IMR-90 (cell line): ENCODE measurements around the gene XPO6. TPM values are rescaled to one million over a fixed set of nuclear protein-coding genes. Genes with fewer than 3 reads are reported as not detected.

Source experiments
- ATAC-seq: fragments of 200-7000 bp; cut with Tn5 transposase; 2 replicates; pipeline ENCODE4 v1.9.1; 2020; ENCODE audit warnings: low read depth, mild to moderate bottlenecking, moderate library complexity
- BruUV-seq: library from RNA; stranded (reverse); fragments of 400-500 nt; replicated peaks from 2 replicates; lab custom pipeline; 2021; lab: Mats Ljungman, UMichigan
- CTCF ChIA-PET: fragments of 300-600 bp; formaldehyde crosslinking; extraction: SDS; loops from one replicate; lab custom pipeline; 2021; ENCODE audit warnings: antibody characterized with exemption; lab: Yijun Ruan, JAX
- POLR2A ChIA-PET: fragments of 300-600 bp; sonication (Branson Sonifier 250); formaldehyde crosslinking; loops from one replicate; lab custom pipeline; 2022; ENCODE audit warnings: antibody characterized with exemption; ENCODE audit not compliant: unreplicated experiment; lab: Charles Lee
- DNase-seq: peaks from one replicate; pipeline ENCODE4 v3.0.0; 2013
- H2AFZ ChIP-seq: replicated peaks from 2 replicates; pipeline ENCODE3; 2013; ENCODE audit warnings: low read length, mild to moderate bottlenecking; ENCODE audit not compliant: poor library complexity
- H2AK5ac ChIP-seq: 2 replicates; pipeline ENCODE4 v1.6.1; 2013; ENCODE audit warnings: low read depth, low read length, inconsistent platforms
- H2AK9ac ChIP-seq: replicated peaks from 2 replicates; pipeline ENCODE3; 2013; ENCODE audit warnings: mild to moderate bottlenecking, low read depth, low read length, moderate library complexity; ENCODE audit not compliant: poor library complexity
- H2BK120ac ChIP-seq: 2 replicates; pipeline ENCODE4 v1.6.1; 2013; ENCODE audit warnings: low read depth, low read length, inconsistent platforms
- H2BK15ac ChIP-seq: 3 replicates; pipeline ENCODE4 v1.6.1; 2013; ENCODE audit warnings: low read depth, low read length, inconsistent platforms
- H2BK20ac ChIP-seq: 2 replicates; pipeline ENCODE4 v1.6.1; 2013; ENCODE audit warnings: low read depth, mild to moderate bottlenecking, inconsistent platforms, low read length, moderate library complexity
- H2BK5ac ChIP-seq: 2 replicates; pipeline ENCODE4 v1.6.1; 2013; ENCODE audit warnings: mild to moderate bottlenecking, low read depth, low read length, inconsistent platforms; ENCODE audit not compliant: poor library complexity, severe bottlenecking
- H3K14ac ChIP-seq: replicated peaks from 2 replicates; pipeline ENCODE4 v1.6.1; 2013; ENCODE audit warnings: low read depth, low read length, inconsistent platforms
- H3K18ac ChIP-seq: 2 replicates; pipeline ENCODE4 v1.6.1; 2013; ENCODE audit warnings: low read depth, low read length, control low read depth
- H3K23ac ChIP-seq: 2 replicates; pipeline ENCODE4 v1.6.1; 2013; ENCODE audit warnings: low read depth, low read length, inconsistent platforms
- H3K27ac ChIP-seq: 2 replicates; pipeline ENCODE4 v1.5.1; 2013; ENCODE audit warnings: mild to moderate bottlenecking, control low read depth, low read length; ENCODE audit not compliant: insufficient read depth
- H3K27me3 ChIP-seq: 2 replicates; pipeline ENCODE4 v1.6.1; 2013; ENCODE audit warnings: low read length; ENCODE audit not compliant: control insufficient read depth, insufficient read depth
- H3K36me3 ChIP-seq: 2 replicates; pipeline ENCODE4 v1.6.1; 2013; ENCODE audit warnings: low read length, mixed read lengths; ENCODE audit not compliant: control insufficient read depth, insufficient read depth
- H3K4ac ChIP-seq: 2 replicates; pipeline ENCODE4 v1.6.1; 2013; ENCODE audit warnings: low read depth, low read length, inconsistent platforms
- H3K4me1 ChIP-seq: 2 replicates; pipeline ENCODE4 v1.6.1; 2013; ENCODE audit warnings: low read length, mixed read lengths; ENCODE audit not compliant: control insufficient read depth, insufficient read depth
- H3K4me2 ChIP-seq: 2 replicates; pipeline ENCODE4 v1.6.1; 2013; ENCODE audit warnings: low read depth, mild to moderate bottlenecking, control low read depth, low read length, moderate library complexity
- H3K4me3 ChIP-seq: 2 replicates; pipeline ENCODE4 v1.5.1; 2013; ENCODE audit warnings: low read depth, mild to moderate bottlenecking, control low read depth, low read length, moderate library complexity; ENCODE audit not compliant: insufficient read depth
- H3K56ac ChIP-seq: 2 replicates; pipeline ENCODE4 v1.6.1; 2013; ENCODE audit warnings: low read length, inconsistent platforms; ENCODE audit not compliant: insufficient read depth; ENCODE audit errors: extremely low read depth
- H3K79me1 ChIP-seq, 2 experiments: 2 replicates each; pipeline ENCODE4 v1.6.1; 2013; ENCODE audit warnings: low read length in 2 of 2, inconsistent platforms in 1 of 2, low read depth in 1 of 2
- H3K9ac ChIP-seq: 2 replicates; pipeline ENCODE4 v1.6.1; 2013; ENCODE audit warnings: low read depth, low read length, control low read depth
- H3K9me1 ChIP-seq: 2 replicates; pipeline ENCODE4 v1.6.1; 2013; ENCODE audit warnings: low read length, inconsistent platforms; ENCODE audit not compliant: insufficient read depth
- H3K9me3 ChIP-seq: 2 replicates; pipeline ENCODE4 v1.6.1; 2013; ENCODE audit warnings: low read length; ENCODE audit not compliant: control insufficient read depth, insufficient read depth
- H4K20me1 ChIP-seq: 2 replicates; pipeline ENCODE4 v1.6.1; 2013; ENCODE audit warnings: low read length, inconsistent platforms; ENCODE audit not compliant: insufficient read depth
- H4K5ac ChIP-seq: 2 replicates; pipeline ENCODE4 v1.6.1; 2013; ENCODE audit warnings: mild to moderate bottlenecking, low read depth, low read length, control low read depth
- H4K8ac ChIP-seq, 2 experiments: 2 replicates each; pipeline ENCODE4 v1.6.1; 2013; ENCODE audit warnings: low read depth in 2 of 2, low read length in 2 of 2, control low read depth in 1 of 2, inconsistent platforms in 1 of 2
- H4K91ac ChIP-seq: 2 replicates; pipeline ENCODE4 v1.6.1; 2013; ENCODE audit warnings: low read depth, low read length, inconsistent platforms; ENCODE audit not compliant: insufficient read depth
- BHLHE40 ChIP-seq: fragments of 150-350 bp; IDR thresholded peaks from 2 replicates; pipeline ENCODE4 v1.6.1; 2016; ENCODE audit warnings: mild to moderate bottlenecking, low read depth, low read length
- CTCF ChIP-seq: conservative IDR thresholded peaks from 2 replicates; pipeline ENCODE4 v1.5.1; 2012; ENCODE audit warnings: mild to moderate bottlenecking, low read depth, low read length, improper control_type of control experiment
- MAFK ChIP-seq: IDR thresholded peaks from 2 replicates; pipeline ENCODE4 v1.6.1; 2012; ENCODE audit warnings: low read depth, low read length, improper control_type of control experiment
- RAD21 ChIP-seq: IDR thresholded peaks from 2 replicates; pipeline ENCODE4 v1.6.1; 2012; ENCODE audit warnings: low read length, improper control_type of control experiment
- USF2 ChIP-seq: fragments of 150-350 bp; IDR thresholded peaks from 2 replicates; pipeline ENCODE4 v1.6.1; 2017; ENCODE audit warnings: mild to moderate bottlenecking, antibody characterized with exemption, low read length, low read depth
- WGBS, 2 experiments: methylation state at CpG; one replicate each; pipeline versions ENCODE4 v1.1.5 to v1.1.7; 2013; ENCODE audit warnings: missing lambda C conversion rate in 2 of 2; ENCODE audit not compliant: insufficient read length in 1 of 2; ENCODE audit errors: extremely low coverage in 2 of 2; 5-methylcytosine and 5-hydroxymethylcytosine counted together
- dilution Hi-C: fragments of 300-500 bp; cut with HindIII; formaldehyde crosslinking; loops from one replicate; pipeline ENCODE4 v1.14.3; 2018; ENCODE audit warnings: low sequenced_read_pairs; ENCODE audit not compliant: unreplicated experiment
- in situ Hi-C: fragments of 300-500 bp; cut with MboI; formaldehyde crosslinking; loops from 3 replicates; pipeline ENCODE4 v1.14.3; 2019; ENCODE audit warnings: low sequenced_read_pairs, inconsistent platforms, mixed read lengths
- intact Hi-C: fragments of 100-400 bp; cut with micrococcal nuclease; formaldehyde crosslinking; loops from 2 replicates; pipeline ENCODE4 v1.10.0; 2022
- polyA plus RNA-seq, 3 experiments: library from polyadenylated mRNA; depleted of rRNA; stranded (reverse); fragments of >200 nt; gene quantifications; 2 replicates each; pipeline ENCODE4 v1.2.3, GENCODE V29; 2012; ENCODE audit warnings: low replicate concordance in 1 of 3
- total RNA-seq: library from RNA; depleted of rRNA; stranded (reverse); fragments of >200 nt; gene quantifications from 2 replicates; pipeline ENCODE4 v1.2.3, GENCODE V29; 2012

The XPO6 gene
- total and polyA plus RNA-seq, 2 of the 4 experiments (the other 2 are of a cell fraction): 108 to 184 TPM

- H4K8ac ChIP-seq: no peak overlapping the region
- intact Hi-C loops: loop anchor here (5.0 kb wide), 1 partner anchor 57 kb away; the partner anchor contains the start of gene XPO6
- no peak overlapping the region for H2BK20ac ChIP-seq
- H4K5ac ChIP-seq: no peak overlapping the region
- no peak overlapping the region for H3K4ac ChIP-seq
- POLR2A ChIA-PET: no interaction called here
- no peak overlapping the region for H3K14ac ChIP-seq
- no peak overlapping the region for H3K18ac ChIP-seq
- BruUV-seq: no TSS peak
- H3K9me3 ChIP-seq: no peaks in the 10 kb centered on the region
- H2AK9ac ChIP-seq: no peak overlapping the region
- in situ Hi-C loops: no loop called here
- H2BK15ac ChIP-seq: no peak overlapping the region
- dilution Hi-C loops: no loop called here
- H3K27ac ChIP-seq: no peak overlapping the region
- peaks cover 40 to 69% of the 10 kb centered on the region in 2 experiments for H3K79me1 ChIP-seq
- H3K9ac ChIP-seq: no peak overlapping the region
- H3K4me2 ChIP-seq: no peak overlapping the region
- H2BK5ac ChIP-seq: no peak overlapping the region
- no peak overlapping the region for H4K91ac ChIP-seq
- no peak overlapping the region for H3K56ac ChIP-seq
- H3K27me3 ChIP-seq: no peaks in the 10 kb centered on the region
- ATAC-seq: peak; percentile 22; the same call in 1 of the 2 replicates
- H3K4me1 ChIP-seq: peaks cover 7% of the 10 kb centered on the region; the same call in 1 of the 2 replicates
- TF ChIP-seq USF2 (no peak), MAFK (no peak), BHLHE40 (no peak), CTCF (no peak), RAD21 (no peak)
- no peak overlapping the region for H3K4me3 ChIP-seq
- H3K23ac ChIP-seq: no peak overlapping the region
- H2AFZ ChIP-seq: no peak overlapping the region
- H2BK120ac ChIP-seq: no peak overlapping the region
- no CpG with 5 or more reads among the region's 3 CpGs for WGBS, 2 experiments
- CTCF ChIA-PET: no interaction called here
- peaks cover 11% of the 10 kb centered on the region for H3K9me1 ChIP-seq
- peak; percentile 24 for DNase-seq
- no peak overlapping the region for H2AK5ac ChIP-seq
- H3K36me3 ChIP-seq: peaks cover 35% of the 10 kb centered on the region
- peaks cover 8% of the 10 kb centered on the region; the same call in 1 of the 2 replicates for H4K20me1 ChIP-seq
These were observed 56.5 kb downstream of the XPO6 start for GRCh38 chr16:28155293-28155692.
